Measurements from ENCODE around the gene FOXN3.

FOXN3 gene

GRCh38 chr14:89188492-89188891 lies 228.5 kb downstream of the FOXN3 start:
- Histone ChIP-seq H3K4me3 (replicated peaks; ENCODE audit: insufficient read depth, low read length) (no peak overlapping the region), H3K27ac (replicated peaks) (no peak overlapping the region), H3K27me3 (ENCODE audit: insufficient read depth, poor library complexity, severe bottlenecking) (no peaks in the 10 kb centered on the region)
- no peak for DNase-seq (ENCODE audit: low read depth in 1 of 2, low spot score in 1 of 2)
- TF ChIP-seq CTCF (IDR thresholded peaks at IDR 0.05; ENCODE audit: insufficient read depth, low read length) (no peak), GABPA (IDR thresholded peaks at IDR 0.05; ENCODE audit: low read depth) (no peak), POLR2AphosphoS5 (IDR thresholded peaks at IDR 0.05; ENCODE audit: low read depth) (no peak), SPI1 (IDR thresholded peaks at IDR 0.05; ENCODE audit: borderline replicate concordance, low read depth) (no peak), REST (IDR thresholded peaks at IDR 0.05; ENCODE audit: insufficient replicate concordance, low read depth) (no peak)

GRCh38 chr14:89187501-89187900 lies 229.5 kb downstream of the FOXN3 start:
- no peaks in the 10 kb centered on the region for H3K27me3 ChIP-seq (ENCODE audit: insufficient read depth, poor library complexity, severe bottlenecking)
- H3K4me3 ChIP-seq (replicated peaks; ENCODE audit: insufficient read depth, low read length), result no peak overlapping the region
- DNase-seq (ENCODE audit: low read depth in 1 of 2, low spot score in 1 of 2), result no peak
- TF ChIP-seq GABPA (IDR thresholded peaks at IDR 0.05; ENCODE audit: low read depth), result no peak
- no peak for TF ChIP-seq REST (IDR thresholded peaks at IDR 0.05; ENCODE audit: insufficient replicate concordance, low read depth)
- no peak for TF ChIP-seq SPI1 (IDR thresholded peaks at IDR 0.05; ENCODE audit: borderline replicate concordance, low read depth)
- TF ChIP-seq CTCF (IDR thresholded peaks at IDR 0.05; ENCODE audit: insufficient read depth, low read length), result no peak
- no peak for TF ChIP-seq POLR2AphosphoS5 (IDR thresholded peaks at IDR 0.05; ENCODE audit: low read depth)
- H3K27ac ChIP-seq (replicated peaks), result no peak overlapping the region

GRCh38 chr14:89186856-89187376 lies 230.1 kb downstream of the FOXN3 start:
- H3K4me3 ChIP-seq (replicated peaks; ENCODE audit: insufficient read depth, low read length), result no peak overlapping the region
- H3K27me3 ChIP-seq (ENCODE audit: insufficient read depth, poor library complexity, severe bottlenecking), result no peaks in the 10 kb centered on the region
- DNase-seq (ENCODE audit: low read depth in 1 of 2, low spot score in 1 of 2), result no peak
- TF ChIP-seq POLR2AphosphoS5 (IDR thresholded peaks at IDR 0.05; ENCODE audit: low read depth) (no peak), SPI1 (IDR thresholded peaks at IDR 0.05; ENCODE audit: borderline replicate concordance, low read depth) (no peak), CTCF (IDR thresholded peaks at IDR 0.05; ENCODE audit: insufficient read depth, low read length) (no peak), REST (IDR thresholded peaks at IDR 0.05; ENCODE audit: insufficient replicate concordance, low read depth) (no peak), GABPA (IDR thresholded peaks at IDR 0.05; ENCODE audit: low read depth) (no peak)
- no peak overlapping the region for H3K27ac ChIP-seq (replicated peaks)

Measured in HL-60 (cell line).